ENCODE data around the gene LMTK3. TPM values are rescaled to one million over a fixed set of nuclear protein-coding genes. Genes with fewer than 3 reads are reported as not detected.

The LMTK3 gene
- total and polyA plus RNA-seq, 2 of the 13 experiments (the other 11 are each of a cell fraction or from before 2014, with no cell fraction given): 0.18 to 0.29 TPM

DNA sequence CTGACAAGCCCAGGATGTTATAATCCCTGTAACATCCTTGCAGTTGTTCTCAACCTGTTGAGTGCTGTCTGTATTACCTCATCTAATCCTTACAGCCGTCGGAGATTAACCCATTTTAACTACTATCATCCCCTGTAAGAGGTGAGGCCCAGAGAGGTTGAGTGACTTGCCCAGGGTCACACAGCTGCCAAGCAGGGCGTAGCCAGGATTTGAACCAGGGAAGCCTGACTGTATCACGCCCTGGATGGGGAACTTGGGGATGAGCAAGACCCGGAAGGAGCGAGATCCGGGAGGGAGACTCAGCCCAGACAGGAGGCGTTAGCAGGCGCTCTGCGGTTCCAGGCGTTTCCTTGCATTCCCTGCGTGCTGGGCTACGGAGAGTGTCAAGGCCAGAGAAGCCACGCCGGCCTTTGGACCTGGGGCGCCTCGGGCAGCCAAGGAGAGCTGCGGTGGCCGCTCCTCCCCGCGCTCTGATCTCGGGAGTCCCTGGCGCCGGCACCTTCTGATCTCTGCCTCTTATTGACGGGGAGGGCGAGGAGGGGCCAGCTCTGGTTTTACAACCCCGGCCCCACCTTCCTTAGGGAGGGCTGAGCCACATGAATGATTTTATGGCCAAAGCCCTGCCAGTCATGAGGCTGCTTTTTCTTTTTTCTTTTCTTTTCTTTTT, 46.5 kb upstream of the LMTK3 start (continued):
- TF ChIP-seq POLR2AphosphoS2 (IDR thresholded peaks at IDR 0.05; ENCODE audit: low read depth, low read length) (no peak), CCAR2 (optimal IDR thresholded peaks at IDR 0.05; ENCODE audit: low read depth, low read length) (peak; percentile 68), ATF5 (CRISPR knock-in tag; IDR thresholded peaks at IDR 0.05; ENCODE audit: low read depth) (no peak), TOE1 (CRISPR knock-in tag; IDR thresholded peaks at IDR 0.05) (no peak), MIER2 (CRISPR knock-in tag; IDR thresholded peaks at IDR 0.05) (0 out of 2 replicates have a peak, but pooled peaks have one; percentile 68), ZNF883 (CRISPR knock-in tag; IDR thresholded peaks at IDR 0.05; ENCODE audit: not compliant biosample characterization) (no peak), ASH2L (IDR thresholded peaks at IDR 0.05; ENCODE audit: insufficient read length, low read depth, low read length) (peak; percentile 72), ZNF138 (CRISPR knock-in tag; IDR thresholded peaks at IDR 0.05; ENCODE audit: low read depth) (no peak), ZNF660 (CRISPR knock-in tag; IDR thresholded peaks at IDR 0.05; ENCODE audit: borderline replicate concordance, low read depth) (no peak), ZNF276 (CRISPR knock-in tag; IDR thresholded peaks at IDR 0.05; ENCODE audit: low read depth) (no peak), ZNF263 (CRISPR knock-in tag; IDR thresholded peaks at IDR 0.05) (peak; percentile 97), ZNF441 (CRISPR knock-in tag; IDR thresholded peaks at IDR 0.05; ENCODE audit: borderline replicate concordance) (no peak; the same call in 1 of the 2 replicates), UBTF (CRISPR knock-in tag; IDR thresholded peaks at IDR 0.05) (peak; percentile 68), REL (CRISPR knock-in tag; conservative IDR thresholded peaks at IDR 0.05) (no peak), NFYB (CRISPR knock-in tag; IDR thresholded peaks at IDR 0.05) (no peak), FOXA1 (IDR thresholded peaks at IDR 0.05) (no peak), FOXA1 (CRISPR knock-in tag; IDR thresholded peaks at IDR 0.05) (peak; percentile 64)
- TF ChIP-seq, protein P1, sequence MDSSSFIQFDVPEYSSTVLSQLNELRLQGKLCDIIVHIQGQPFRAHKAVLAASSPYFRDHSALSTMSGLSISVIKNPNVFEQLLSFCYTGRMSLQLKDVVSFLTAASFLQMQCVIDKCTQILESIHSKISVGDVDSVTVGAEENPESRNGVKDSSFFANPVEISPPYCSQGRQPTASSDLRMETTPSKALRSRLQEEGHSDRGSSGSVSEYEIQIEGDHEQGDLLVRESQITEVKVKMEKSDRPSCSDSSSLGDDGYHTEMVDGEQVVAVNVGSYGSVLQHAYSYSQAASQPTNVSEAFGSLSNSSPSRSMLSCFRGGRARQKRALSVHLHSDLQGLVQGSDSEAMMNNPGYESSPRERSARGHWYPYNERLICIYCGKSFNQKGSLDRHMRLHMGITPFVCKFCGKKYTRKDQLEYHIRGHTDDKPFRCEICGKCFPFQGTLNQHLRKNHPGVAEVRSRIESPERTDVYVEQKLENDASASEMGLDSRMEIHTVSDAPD (CRISPR knock-in tag; IDR thresholded peaks at IDR 0.05): no peak
- TF ChIP-seq, protein P2, sequence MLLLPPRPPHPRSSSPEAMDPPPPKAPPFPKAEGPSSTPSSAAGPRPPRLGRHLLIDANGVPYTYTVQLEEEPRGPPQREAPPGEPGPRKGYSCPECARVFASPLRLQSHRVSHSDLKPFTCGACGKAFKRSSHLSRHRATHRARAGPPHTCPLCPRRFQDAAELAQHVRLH (CRISPR knock-in tag; IDR thresholded peaks at IDR 0.05; ENCODE audit: borderline replicate concordance, low read depth): peak; percentile 97
- TF ChIP-seq, protein P3, sequence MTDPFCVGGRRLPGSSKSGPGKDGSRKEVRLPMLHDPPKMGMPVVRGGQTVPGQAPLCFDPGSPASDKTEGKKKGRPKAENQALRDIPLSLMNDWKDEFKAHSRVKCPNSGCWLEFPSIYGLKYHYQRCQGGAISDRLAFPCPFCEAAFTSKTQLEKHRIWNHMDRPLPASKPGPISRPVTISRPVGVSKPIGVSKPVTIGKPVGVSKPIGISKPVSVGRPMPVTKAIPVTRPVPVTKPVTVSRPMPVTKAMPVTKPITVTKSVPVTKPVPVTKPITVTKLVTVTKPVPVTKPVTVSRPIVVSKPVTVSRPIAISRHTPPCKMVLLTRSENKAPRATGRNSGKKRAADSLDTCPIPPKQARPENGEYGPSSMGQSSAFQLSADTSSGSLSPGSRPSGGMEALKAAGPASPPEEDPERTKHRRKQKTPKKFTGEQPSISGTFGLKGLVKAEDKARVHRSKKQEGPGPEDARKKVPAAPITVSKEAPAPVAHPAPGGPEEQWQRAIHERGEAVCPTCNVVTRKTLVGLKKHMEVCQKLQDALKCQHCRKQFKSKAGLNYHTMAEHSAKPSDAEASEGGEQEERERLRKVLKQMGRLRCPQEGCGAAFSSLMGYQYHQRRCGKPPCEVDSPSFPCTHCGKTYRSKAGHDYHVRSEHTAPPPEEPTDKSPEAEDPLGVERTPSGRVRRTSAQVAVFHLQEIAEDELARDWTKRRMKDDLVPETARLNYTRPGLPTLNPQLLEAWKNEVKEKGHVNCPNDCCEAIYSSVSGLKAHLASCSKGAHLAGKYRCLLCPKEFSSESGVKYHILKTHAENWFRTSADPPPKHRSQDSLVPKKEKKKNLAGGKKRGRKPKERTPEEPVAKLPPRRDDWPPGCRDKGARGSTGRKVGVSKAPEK (CRISPR knock-in tag; IDR thresholded peaks at IDR 0.05; ENCODE audit: borderline replicate concordance): no peak

Measured in HepG2 (cell line).